Stimulated activated CD4-positive, alpha-beta T cell treated with anti-CD3 and anti-CD28 coated beads, TNF-alpha, amount 100 ng/mL, for 48 hours (primary cell): ENCODE measurements around the gene PCBP3.

Experiments used
- DNase-seq, 3 donors: peaks; one replicate each; pipeline ENCODE4 v3.0.0-alpha.2; 2020; ENCODE audit warnings: low read depth in 3 of 3

Gene PCBP3

GRCh38 chr21:45990741-45991605 lies 347.4 kb downstream of the PCBP3 start:
- no peak for DNase-seq

GRCh38 chr21:45991606-45992300 lies 348.2 kb downstream of the PCBP3 start:
- no peak for DNase-seq
